Activated gamma-delta T cell treated with Interleukin-2 at 50 U/mL for 16 hours (primary cell): ENCODE measurements around the gene CBFA2T3.

ENCODE experiments used
- DNase-seq: peaks from one replicate; pipeline ENCODE4 v3.0.0-alpha.2; 2020

The CBFA2T3 gene

GRCh38 chr16:88827727-88828126 is 149.3 kb downstream of the CBFA2T3 start:
- DNase-seq = no peak

GRCh38 chr16:88826070-88826840 is 150.8 kb downstream of the CBFA2T3 start:
- no peak for DNase-seq

- DNase-seq = no peak
These were observed 151.9 kb downstream of the CBFA2T3 start for GRCh38 chr16:88825146-88825545.
